GM12874 (cell line): ENCODE data around the gene LRRFIP2.

Experiments
- CTCF ChIP-seq: IDR thresholded peaks from 2 replicates; pipeline ENCODE4 v1.5.1; 2011; ENCODE audit warnings: low read depth, mild to moderate bottlenecking, control low read depth, low read length, moderate library complexity; ENCODE audit not compliant: insufficient read depth

Gene LRRFIP2

DNA sequence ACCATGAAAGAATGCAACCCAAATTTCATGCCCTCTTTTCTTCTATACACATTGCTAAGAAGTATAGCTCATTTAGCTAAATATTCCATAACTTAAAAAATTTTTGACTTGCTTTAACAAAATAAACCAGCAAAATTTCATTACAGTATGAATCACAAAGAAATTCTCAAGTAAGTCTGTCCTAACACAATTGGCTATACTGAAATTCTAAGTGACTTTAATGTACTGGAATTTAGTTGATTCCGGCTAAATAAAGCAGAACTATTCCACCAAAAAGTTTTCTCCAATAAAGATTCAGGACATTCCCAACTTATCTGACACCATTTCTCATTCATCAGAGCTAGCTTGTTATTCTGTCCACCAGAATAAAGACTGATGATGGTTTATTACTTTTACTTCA lies 23.8 kb downstream of the LRRFIP2 start:
- no peak for TF ChIP-seq CTCF

GRCh38 chr3:37149257-37149656 lies 25.1 kb downstream of the LRRFIP2 start:
- no peak for TF ChIP-seq CTCF

DNA sequence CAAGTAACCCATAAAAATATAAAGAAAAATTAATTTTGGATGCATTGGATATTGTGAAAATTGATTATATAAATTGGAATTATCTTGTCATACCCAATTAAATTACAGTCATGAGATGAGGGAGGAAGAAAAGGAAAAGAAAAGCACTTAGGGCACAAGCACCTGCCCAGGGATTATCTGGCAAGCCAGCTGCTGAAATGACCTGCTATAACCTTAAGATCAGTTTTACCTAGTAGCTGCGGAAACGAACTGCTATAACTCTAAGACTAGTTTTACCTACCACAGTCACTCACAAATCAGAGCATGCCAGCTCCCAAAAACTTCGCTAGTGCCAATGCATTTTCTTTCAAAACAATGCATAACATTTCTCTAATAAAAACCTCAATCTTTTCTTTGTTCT lies 26.2 kb downstream of the LRRFIP2 start:
- TF ChIP-seq CTCF, result no peak

- no peak for TF ChIP-seq CTCF
These were observed 26.7 kb downstream of the LRRFIP2 start for GRCh38 chr3:37147666-37148065.

DNA sequence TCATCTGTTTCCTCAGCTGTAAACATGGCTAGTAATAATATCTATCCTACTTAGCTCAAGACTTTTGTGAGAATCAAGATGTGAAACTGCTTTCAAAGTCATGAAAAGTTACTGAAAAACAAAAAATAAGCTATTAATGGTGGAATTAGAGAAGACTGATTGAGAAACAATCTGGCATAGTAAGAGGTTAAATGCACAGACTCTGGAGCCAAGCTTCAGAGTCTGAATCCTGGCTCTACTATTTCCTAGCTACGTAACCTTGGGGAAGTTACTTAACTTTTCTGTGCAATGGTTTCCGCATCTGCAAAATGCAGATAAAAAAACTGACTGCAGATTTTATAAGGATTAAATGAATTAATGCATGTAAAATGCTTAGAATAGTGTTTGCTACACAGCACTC lies 28.8 kb downstream of the LRRFIP2 start:
- TF ChIP-seq CTCF, result no peak

DNA sequence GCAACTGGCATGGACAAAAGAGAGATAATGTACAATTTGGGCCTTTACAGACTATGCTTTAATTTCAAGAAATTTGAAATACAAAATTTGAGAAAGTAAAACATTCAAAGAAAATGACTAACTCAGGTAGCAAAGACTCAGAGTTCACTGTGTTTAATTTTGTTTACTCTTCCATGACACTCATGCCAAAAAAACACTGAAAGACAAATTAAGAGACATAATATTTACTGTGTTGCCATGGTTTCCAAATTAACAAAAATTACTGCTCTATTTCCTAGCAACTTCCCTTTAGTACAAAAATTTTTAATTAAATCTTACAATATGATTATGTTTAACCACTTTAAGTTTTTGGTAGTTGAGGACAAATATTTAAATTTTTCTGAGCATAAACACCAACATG lies 29.6 kb downstream of the LRRFIP2 start:
- TF ChIP-seq CTCF, result no peak

DNA sequence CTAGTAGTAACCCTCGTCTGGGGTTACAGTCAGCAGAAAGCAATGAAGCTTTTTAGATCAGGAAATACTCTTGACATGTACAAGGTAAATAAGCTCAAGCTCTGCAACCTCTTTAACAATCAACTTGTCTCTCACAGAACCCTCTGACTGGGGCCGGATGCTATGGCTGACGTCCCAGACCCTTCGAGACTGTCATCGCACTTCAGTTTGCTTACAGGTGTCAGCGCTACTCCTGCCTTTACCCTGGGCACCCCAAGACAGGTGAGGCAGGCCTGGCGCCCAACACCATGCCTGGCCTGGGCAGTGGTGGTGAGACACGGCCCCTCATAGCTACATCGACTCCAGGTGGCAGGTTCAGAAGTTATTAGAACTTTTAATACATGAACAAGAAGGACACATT lies 30.6 kb downstream of the LRRFIP2 start:
- TF ChIP-seq CTCF, result no peak

GRCh38 chr3:37141676-37142075 lies 32.7 kb downstream of the LRRFIP2 start:
- no peak for TF ChIP-seq CTCF
